HG03064 (cell line): ENCODE results near the gene TMEM255B.
A peak's percentile ranks its signal among the peaks of the same experiment; 100 is the strongest.
"Not testable (repeated sequence)": the region's sequence is repeated elsewhere in the genome, so short reads cannot be mapped to it uniquely, and the experiment has no call there.

ENCODE experiments used
- ATAC-seq: cut with Tn5 transposase; IDR thresholded peaks from one replicate; pipeline ENCODE4 v1.9.1; 2021; ENCODE audit warnings: low read depth; ENCODE audit not compliant: unreplicated experiment

Gene TMEM255B

DNA sequence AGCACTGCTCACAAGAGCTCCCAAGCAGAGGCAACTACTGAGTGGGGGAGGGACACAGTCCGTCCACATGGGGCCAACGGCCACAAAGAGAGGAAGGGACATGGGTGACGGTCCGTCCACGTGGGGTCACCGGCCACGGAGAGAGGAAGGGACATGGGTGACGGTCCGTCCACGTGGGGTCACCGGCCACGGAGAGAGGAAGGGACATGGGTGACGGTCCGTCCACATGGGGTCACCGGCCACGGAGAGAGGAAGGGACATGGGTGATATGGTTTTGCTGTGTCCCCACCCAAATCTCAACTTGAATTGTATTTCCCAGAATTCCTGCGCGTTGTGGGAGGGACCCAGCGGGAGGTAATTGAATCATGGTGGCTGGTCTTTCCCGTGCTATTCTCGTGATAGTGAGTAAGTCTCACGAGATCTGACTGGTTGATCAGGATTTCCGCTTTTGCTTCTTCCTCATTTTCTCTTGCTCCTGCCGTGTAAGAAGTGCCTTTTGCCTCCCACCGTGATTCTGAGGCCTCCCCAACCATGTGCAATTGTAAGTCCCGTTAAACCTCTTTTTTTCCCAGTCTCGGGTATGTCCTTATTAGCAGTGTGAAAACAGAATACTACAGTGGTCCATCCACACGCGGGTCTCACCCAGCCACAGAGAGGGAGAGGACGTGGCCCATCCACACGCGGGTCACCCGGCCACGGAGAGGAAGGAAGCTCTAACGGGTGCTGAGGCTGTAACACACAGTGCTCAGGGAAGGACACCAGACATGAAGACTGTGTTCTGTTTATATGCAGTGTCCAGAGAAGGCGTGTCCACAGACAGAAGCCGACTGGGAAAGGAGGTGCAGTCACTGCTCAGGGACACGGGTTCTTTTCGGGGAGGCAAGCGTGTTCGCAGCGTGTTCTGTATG lies 56.4 kb downstream of the TMEM255B start:
- no peak for ATAC-seq

DNA sequence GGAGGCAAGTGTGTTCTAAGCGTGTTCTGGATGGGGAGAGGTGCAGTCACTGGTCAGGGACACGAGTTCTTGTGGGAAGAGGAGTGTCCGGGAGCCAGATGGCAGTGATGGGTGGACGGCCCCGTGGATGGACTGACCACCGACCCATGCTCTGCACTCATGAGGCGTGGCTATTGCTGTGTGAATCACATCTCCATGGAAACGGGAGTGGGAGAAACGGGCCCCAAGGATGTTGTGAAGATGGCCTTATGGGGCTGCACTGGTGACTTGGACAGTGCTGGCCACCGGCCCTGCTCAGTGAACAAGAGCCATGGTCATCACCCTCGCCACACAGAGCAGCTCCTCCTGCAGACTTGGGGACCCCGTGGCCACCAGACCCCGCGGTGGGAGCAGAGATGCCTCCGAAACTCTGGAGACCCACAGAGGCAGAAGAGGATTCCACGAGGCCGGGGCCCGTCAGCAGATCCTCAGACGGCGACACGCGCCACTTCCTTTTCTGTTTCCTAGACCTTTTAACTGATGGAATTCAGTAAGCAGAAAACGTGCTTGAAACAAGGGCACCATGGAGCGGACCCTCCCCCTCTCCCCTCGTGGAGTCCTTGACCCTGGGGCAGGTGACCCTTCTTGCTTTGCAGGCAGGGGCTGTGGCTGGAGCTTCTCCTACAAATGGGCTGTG lies 57.4 kb downstream of the TMEM255B start:
- ATAC-seq, result no peak

DNA sequence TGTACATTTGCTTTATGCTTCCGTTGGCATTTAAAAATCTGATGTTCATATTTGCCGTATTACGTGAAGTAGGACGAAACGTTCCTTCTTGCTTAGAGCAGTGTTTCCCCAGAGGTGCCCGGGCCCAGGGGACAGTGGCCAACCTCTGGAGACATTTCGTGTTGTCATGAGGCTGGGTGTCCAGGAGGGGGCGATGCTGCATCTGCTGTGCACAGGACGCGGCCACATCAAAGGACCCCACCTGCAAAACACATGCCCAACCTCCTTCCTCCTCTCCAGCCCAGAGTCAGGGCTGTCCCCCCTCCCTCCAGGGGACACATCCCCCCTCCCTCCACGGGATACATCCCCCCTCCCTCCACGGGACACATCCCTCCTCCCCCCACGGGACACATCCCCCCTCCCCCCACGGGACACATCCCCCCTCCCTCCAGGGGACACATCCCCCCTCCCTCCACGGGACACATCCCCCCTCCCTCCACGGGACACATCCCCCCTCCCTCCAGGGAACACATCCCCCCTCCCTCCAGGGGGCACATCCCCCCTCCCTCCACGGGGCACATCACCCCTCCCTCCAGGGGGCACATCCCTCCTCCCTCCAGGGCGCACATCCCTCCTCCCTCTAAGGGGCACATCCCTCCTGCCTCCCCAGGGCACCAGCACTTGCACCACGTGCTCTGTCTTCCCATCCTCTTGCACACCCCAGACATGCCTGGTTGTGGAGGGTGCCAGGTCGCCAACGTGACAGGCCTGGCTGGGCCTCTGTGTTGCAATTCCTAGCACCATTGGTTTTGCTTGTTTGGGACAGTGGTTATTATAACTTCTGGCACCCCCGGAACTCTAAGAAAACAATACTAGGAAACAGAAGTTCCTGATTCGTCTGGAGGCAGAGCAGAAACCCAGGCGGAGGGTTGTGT lies 58.2 kb downstream of the TMEM255B start:
- peak; percentile 56 for ATAC-seq

DNA sequence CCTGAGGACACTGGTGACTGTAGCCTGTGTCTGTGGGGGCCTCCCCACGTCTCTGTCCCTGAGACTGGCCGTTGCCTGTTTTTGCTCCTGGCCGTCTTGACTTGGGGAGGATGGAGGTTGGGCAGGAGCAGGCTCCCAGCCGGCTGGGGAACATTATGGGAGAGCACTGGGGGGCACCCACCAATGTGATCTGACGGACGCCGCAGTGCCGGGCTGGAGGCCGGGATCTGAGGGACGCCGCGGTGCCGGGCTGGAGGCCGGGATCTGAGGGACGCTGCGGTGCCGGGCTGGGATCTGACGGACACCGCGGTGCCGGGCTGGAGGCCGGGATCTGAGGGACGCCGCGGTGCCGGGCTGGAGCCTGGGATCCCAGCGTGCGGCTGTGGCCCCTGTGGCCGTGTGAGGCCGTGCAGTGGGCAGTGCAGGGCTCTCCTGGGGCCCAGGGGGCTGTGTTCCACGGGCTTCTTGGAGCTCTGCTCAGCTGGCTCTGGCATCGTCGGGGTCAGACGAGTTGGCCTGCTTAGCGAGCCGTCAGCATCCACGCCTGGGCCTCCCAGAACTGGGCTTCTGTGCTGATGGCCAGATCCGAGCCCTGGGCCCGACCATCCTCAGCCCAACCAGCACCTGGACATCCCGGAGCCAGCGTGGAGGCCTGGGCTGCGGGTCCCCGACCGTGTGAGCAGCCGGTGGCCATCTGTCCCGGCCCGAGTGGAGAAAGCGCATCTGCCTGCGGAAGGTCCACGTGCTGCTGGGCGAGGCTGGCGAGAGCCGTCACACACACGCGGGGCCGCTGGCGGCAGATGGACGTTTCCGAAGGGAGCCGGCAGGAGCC lies 59.0 kb downstream of the TMEM255B start:
- ATAC-seq, result no peak

DNA sequence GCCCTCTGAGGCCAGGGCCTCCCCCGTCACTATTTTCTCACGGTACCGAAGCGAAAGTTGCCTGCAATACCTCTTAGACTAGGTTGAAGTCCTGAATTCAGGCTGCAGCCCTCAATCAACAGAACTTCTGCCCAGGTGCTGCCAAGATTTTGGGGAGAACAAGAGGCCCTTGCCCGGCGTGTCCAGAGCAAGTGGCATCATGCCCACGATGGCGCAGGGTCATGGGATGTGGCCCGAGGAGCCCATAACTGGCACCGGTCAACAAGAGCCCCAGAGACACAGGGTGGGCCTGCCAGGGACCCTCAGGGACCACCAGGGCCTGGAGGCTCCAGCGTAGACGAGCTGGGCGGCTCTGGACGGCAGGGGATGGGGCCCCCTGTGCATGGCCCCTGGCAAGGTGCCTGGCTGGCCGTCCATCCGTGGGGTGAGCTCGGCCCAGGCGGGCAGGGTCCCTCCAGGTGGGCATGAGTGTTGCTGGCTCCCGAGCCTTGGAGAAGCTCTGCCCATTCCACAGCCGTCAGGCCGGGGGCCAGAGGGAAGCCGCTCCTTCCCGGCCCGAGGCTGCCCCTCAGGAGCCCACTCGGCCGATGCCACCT lies 59.8 kb downstream of the TMEM255B start:
- no peak for ATAC-seq

DNA sequence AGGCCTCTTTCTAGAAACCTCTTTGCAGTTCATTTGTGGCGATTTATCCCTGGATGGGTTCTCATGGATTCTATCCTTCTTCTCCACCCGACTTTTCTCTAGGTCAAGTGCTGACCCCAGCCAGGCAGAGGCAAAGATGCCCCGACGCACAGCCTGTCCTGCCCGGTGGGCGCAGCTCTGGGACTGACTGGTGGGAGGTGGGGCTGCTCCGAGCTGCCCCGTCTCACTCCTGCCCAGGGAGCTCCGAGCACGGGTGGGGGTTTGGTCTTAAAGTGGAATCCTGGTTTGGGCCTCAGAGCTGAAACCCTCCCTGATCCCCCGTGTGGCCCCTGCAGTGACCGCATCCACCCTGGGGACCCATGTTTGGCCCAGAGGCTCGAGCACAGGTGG lies 60.3 kb downstream of the TMEM255B start:
- ATAC-seq, result no peak

DNA sequence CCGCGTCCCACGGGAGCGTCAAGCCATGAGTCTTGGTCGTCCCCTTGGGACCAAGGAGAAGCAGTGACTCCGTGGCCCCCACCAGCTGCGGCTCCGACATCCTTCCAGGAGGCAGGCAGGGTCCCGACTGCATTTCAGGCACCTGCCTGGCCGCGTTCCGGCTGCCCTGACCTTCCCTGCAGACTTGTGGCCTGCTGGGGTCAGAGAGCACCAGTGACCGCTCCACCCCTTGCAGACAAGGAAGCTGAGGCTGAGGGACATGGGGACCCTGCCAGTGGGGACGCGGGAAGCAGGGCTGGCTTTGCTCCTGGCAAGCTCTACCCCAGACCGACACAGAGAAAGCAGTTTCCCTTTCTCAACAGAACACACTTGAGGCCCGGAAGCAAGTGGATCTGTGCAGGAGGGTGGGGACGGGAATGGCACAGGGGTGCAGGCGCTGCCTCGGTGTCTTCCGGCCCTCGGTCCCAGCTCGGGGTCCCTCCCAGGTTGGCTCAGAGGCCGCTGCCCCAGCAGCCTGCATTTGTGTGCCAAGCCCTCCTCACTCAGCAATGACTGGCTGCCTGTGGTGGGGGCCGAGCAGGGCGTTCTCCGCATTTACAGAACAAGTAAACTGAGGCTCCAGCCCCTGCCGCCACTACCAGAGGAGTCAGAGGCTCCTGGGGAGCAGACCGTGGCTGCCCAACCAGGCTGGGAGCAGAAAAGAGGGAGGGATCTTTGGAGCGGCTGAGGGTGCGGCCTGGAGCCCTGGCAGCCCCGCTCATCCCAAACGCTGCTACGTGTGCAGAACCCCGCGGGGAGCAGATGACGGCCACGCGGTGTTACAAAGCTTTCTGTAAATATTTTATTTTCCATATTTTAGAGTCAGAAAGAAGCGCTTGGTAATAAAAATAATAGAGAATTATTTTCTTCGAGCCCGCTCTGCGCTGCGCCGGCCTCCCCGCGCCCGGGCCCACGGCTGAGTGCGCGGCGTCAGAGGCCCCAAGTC lies 61.0 kb downstream of the TMEM255B start:
- no peak for ATAC-seq

DNA sequence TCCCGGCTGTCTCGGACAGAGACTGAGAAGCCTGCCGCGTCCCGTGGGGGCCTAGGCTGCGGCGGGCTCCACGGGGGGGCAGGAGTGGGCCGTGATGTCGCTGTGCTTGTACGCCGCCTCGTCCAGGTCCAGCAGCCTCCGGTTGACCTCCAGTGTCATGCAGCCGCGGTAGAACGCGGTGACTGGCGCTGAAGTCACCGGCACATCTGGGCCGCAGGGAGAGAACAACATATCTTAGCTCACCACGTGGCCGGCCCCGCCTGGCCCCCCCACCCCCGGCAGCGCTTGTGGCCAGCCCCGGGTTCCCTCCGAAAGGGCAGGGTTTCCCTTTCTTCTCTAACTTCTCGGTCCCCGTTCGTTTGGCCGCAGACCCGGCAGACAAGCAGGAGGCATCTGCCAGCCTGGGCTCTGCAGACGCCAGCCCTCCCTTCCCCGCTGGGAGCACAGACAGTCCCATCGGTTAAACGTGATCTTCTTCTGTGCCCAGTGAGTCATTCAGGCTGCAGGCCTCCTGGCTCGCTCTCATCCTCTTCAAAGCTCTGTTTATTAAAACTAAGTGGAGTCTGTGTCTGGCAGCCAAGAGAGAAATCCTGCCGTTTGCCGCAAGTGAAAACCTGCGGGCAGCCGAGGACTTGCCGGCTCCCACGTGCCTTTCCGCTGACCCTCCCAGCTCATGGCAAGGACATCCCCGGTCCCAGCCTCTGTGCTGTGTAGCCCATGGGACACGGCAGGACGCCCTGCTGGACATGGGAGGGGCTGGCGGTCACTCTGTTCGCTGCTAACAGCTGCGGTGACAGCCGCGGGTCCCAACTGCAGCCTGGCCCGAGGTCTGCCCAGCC lies 62.0 kb downstream of the TMEM255B start:
- ATAC-seq, result no peak

DNA sequence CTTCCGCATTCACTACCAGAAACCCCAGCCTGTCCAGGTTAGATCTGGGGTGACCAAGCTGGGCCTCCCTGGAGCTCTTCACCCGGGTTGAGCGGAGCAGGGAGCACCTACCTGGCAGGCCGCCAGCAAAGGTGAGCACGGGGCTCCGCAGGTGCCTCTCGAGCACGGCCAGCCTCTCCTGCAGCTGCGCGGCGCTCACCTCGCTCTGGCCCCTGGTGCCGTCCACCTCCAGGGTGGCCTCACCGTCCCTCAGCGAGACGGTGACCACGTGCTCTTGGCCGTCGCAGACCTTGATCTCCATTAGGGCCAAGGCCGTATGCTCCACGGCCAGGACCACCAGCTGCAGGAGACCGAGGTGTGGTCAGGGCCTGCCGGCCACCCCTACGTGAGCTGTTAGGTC lies 62.8 kb downstream of the TMEM255B start:
- ATAC-seq, result no peak

DNA sequence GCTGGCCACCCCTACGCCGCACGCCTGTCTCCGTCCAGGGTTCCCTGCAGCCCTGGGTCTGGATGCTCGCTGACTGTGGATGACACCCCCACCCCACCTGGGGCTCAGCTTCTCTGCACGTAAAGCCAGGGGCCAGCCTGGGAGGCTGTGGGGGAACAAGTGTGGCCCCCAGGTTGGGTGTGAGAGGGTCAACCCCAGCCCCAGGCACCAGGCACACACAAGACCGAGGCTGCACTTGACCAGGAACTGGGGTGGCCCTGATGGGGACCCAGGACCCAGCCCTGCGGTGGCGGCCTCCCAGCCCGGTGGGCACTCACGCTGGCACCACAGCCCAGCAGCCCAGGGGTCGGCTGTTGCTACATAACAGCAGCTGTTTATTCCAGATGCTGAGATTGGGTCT lies 63.2 kb downstream of the TMEM255B start:
- ATAC-seq, result no peak

DNA sequence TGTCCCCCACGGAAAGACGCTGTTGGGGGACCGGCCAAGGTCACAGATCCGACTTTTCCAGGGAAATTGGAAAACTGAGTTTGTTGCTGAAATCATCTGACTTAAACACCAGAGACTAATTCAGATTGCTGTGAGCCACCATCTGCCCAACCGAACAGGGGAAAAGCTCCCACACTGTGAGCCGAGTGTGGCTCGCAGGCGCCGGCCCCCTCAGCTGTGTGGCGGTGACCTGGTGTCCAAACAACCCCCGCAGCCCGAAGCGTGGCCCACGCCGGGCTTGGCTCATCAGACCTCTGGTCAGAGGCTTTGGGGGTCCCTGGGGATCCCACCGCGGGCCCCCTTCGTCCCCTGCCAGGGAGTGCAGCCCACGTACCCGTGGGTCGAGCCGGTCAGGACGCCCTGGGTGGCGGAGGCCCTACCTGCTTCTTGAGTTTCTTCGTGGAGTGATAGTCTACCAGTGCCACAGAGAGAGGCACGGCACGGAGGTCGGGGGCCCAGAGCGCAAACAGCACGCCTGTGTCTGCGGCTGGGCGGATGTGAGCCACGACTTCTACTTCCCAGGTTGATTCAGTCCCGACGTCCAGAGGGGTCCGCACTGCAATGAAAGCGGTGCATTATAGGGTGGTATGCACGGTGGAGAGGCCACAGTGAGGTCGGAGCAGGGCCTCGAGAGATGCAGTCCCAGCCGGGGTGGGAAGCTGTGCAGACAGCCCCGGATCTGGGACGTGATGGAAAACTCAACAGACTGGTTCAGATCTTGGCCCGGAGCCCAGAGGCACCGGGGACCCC lies 64.1 kb downstream of the TMEM255B start:
- no peak for ATAC-seq

DNA sequence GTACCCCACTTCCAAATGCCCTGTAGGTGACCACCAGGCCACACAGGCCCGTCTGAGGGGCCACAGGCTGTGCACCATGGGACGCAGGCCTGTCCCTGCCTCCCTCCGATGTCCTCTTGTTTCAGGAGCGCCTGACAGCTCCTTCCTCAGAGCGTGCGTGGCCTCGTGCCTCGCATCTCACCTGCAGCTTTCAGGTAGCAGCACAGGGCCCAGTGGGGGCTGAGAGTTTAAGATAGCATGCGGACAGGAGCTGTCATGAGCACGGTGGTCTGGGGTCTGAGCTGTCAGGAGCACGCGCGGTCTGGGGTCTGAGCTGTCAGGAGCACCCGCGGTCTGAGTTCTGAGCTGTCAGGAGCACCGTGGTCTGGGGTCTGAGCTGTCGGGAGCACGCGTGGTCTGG lies 64.7 kb downstream of the TMEM255B start:
- no peak for ATAC-seq

DNA sequence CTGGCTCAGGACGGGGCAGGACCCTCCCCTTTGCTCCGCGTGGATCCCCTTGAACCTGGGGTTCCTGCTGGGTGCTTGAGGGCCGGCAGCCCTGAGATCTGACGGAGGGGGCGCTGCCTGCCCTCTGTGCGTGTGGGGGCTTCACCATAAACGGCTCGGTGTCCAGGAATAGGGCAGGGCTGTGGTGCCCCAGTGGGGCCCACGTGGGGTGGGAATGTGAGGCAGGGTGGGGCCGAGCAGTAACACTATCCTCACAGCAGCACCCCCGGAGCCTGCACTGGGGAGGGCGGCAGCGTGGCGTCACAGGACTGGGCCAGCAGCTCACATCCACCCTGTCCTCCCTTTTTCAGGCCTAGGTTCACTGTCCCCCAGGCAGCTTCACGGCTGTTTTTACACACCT lies 66.8 kb downstream of the TMEM255B start:
- ATAC-seq, result no peak

DNA sequence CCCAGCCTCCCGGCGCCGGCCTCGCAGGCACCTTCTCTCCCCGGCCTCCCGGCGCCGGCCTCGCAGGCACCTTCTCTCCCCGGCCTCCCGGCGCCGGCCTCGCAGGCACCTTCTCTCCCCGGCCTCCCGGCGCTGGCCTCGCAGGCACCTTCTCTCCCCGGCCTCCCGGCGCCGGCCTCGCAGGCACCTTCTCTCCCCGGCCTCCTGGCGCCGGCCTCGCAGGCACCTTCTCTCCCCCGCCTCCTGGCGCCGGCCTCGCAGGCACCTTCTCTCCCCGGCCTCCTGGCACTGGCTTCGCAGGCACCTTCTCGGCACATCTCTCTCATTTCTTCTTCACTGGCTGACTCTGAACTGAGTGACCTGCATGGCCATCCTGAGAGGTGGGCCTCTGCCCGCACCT lies 67.4 kb downstream of the TMEM255B start:
- not testable (repeated sequence) for ATAC-seq

DNA sequence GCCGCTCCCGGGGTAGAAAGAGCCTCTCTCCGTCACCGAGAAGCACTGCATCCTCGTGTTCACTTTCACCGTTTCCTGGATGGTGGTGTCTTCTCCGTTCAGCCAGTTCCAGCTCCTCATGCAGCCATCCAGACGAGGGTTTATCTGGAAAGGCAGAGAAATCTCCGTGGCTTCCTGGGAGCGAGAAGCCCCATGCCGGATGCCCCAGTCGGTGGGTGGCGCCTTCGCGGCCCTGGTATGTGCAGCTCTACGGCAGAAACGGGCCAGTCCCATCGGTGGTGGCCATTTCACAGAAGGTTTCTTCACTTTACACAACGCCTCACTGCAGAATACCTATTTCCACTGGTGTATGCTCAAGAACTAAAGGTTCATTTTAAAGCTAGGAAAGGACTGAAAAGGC lies 68.0 kb downstream of the TMEM255B start:
- ATAC-seq, result no peak

DNA sequence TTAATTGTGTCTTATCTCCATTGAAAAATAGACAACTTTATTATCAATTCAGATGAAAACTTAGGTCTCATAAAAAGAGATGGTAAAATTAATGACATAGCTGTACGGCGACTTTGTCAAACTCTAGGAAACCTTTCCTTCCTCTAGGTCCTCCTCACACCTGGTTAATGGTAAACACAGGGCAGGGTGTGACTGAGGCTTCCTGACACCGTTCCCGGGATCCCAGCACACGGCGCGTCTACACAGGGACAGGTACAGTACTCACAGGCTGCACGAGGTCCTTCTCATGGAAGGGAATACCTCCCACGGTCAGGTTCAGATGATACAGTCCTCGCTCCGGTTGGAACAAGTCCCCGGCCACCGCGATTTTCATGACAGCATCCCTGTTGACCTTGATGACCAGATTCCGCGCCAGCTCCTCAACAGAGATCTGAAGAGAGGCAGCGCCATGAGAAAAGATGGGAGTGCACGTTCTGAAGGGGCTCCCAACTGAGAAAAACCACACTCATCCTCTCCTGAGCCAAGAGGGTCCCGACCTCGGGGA lies 69.3 kb downstream of the TMEM255B start:
- ATAC-seq, result no peak
